Endothelial cell of umbilical vein (primary cell): ENCODE measurements around the gene DNAJC7. TPM values are rescaled to one million over a fixed set of nuclear protein-coding genes. Genes with fewer than 3 reads are reported as not detected.
"Not testable (repeated sequence)": the region's sequence is repeated elsewhere in the genome, so short reads cannot be mapped to it uniquely, and the experiment has no call there.

Source experiments
- BruUV-seq: library from RNA; stranded (reverse); fragments of 400-500 nt; replicated peaks from 2 replicates; lab custom pipeline; 2021; lab: Mats Ljungman, UMichigan
- CTCF ChIA-PET: fragments of 300-600, 350-600 bp; sonication (Branson Sonifier 250); formaldehyde crosslinking; loops from one replicate; lab custom pipeline; 2021; ENCODE audit warnings: antibody characterized with exemption, inconsistent platforms; lab: Charles Lee
- POLR2A ChIA-PET: fragments of 300-600, 350-600 bp; sonication (Branson Sonifier 250); formaldehyde crosslinking; loops from one replicate; lab custom pipeline; 2021; ENCODE audit warnings: antibody characterized with exemption, inconsistent platforms; lab: Charles Lee
- DNase-seq: peaks from one replicate; pipeline ENCODE4 v3.0.0-alpha.2; 2011; ENCODE audit warnings: low read depth, low spot score
- FAIRE-seq: peaks from 2 replicates; lab custom pipeline; 2011; peaks lifted over from hg19 to GRCh38; lab: Jason Lieb, UNC
- H2AFZ ChIP-seq: 2 replicates; pipeline ENCODE4 v1.6.0; 2012; ENCODE audit warnings: low read depth, low read length, control low read depth, inconsistent platforms
- H3K27ac ChIP-seq: 2 replicates; pipeline ENCODE4 v1.5.1; 2011; ENCODE audit warnings: low read depth, mild to moderate bottlenecking, control low read depth, low read length, moderate library complexity; ENCODE audit not compliant: insufficient read depth
- H3K27me3 ChIP-seq, 2 experiments: 2 replicates each; pipeline versions ENCODE4 v1.6.0 to v1.6.1; 2011; ENCODE audit warnings: low read length in 2 of 2, mixed read lengths in 1 of 2; ENCODE audit not compliant: control insufficient read depth in 2 of 2, insufficient read depth in 2 of 2
- H3K36me3 ChIP-seq, 2 experiments: 2 replicates in 1 of 2; 3 replicates in 1 of 2; pipeline ENCODE4 v1.5.1; 2011; ENCODE audit warnings: low read length in 2 of 2, mild to moderate bottlenecking in 1 of 2, moderate library complexity in 1 of 2; ENCODE audit not compliant: control insufficient read depth in 2 of 2, insufficient read depth in 2 of 2; ENCODE audit errors: extremely low read depth in 1 of 2
- H3K4me1 ChIP-seq: 3 replicates; pipeline ENCODE4 v1.5.1; 2011; ENCODE audit warnings: mild to moderate bottlenecking, low read length; ENCODE audit not compliant: control insufficient read depth, insufficient read depth; ENCODE audit errors: extremely low read depth
- H3K4me2 ChIP-seq: 2 replicates; pipeline ENCODE4 v1.6.1; 2011; ENCODE audit warnings: low read length, control low read depth, mixed read lengths; ENCODE audit not compliant: insufficient read depth
- H3K4me3 ChIP-seq, 3 experiments: fragments of 200-600 bp in 1 of 3; sonication (generic), shearing (Covaris generic) in 1 of 3; replicated peaks in 1 of 3; 2 replicates each; pipeline ENCODE4 v1.5.1; 2011 to 2016; ENCODE audit warnings: control low read depth in 3 of 3, low read length in 3 of 3, mild to moderate bottlenecking in 2 of 3, inconsistent platforms in 1 of 3, low read depth in 1 of 3, moderate library complexity in 1 of 3; ENCODE audit not compliant: insufficient read depth in 1 of 3
- H3K79me2 ChIP-seq: 2 replicates; pipeline ENCODE4 v1.6.0; 2012; ENCODE audit warnings: low read length, inconsistent platforms; ENCODE audit not compliant: control insufficient read depth, insufficient read depth
- H3K9ac ChIP-seq: replicated peaks from 2 replicates; pipeline ENCODE3; 2011; ENCODE audit warnings: low read length, control low read depth; ENCODE audit not compliant: insufficient read depth; ENCODE audit errors: extremely low read depth
- H3K9me1 ChIP-seq: replicated peaks from 3 replicates; pipeline ENCODE4 v1.6.0; 2011; ENCODE audit warnings: mild to moderate bottlenecking, low read length; ENCODE audit not compliant: control insufficient read depth, insufficient read depth; ENCODE audit errors: extremely low read depth
- H3K9me3 ChIP-seq: replicated peaks from 2 replicates; pipeline ENCODE4 v1.5.1; 2012; ENCODE audit warnings: low read length, inconsistent platforms; ENCODE audit not compliant: control insufficient read depth, insufficient read depth
- H4K20me1 ChIP-seq: replicated peaks from 2 replicates; pipeline ENCODE3; 2011; ENCODE audit warnings: mild to moderate bottlenecking, low read length; ENCODE audit not compliant: control insufficient read depth, insufficient read depth; ENCODE audit errors: extremely low read depth
- EZH2 ChIP-seq: IDR thresholded peaks from 2 replicates; pipeline ENCODE4 v1.6.1; 2012; ENCODE audit warnings: borderline replicate concordance, low read depth, mild to moderate bottlenecking, moderate library complexity, low read length, inconsistent platforms; ENCODE audit not compliant: severe bottlenecking
- FOS ChIP-seq: IDR thresholded peaks from 2 replicates; pipeline ENCODE4 v1.6.1; 2011; ENCODE audit warnings: mild to moderate bottlenecking, low read length, moderate library complexity, borderline replicate concordance; ENCODE audit not compliant: insufficient read depth
- GATA2 ChIP-seq: IDR thresholded peaks from 2 replicates; pipeline ENCODE4 v1.7.0; 2011; ENCODE audit warnings: low read depth, mild to moderate bottlenecking, moderate library complexity, mixed read lengths, low read length; ENCODE audit not compliant: insufficient read length, insufficient read depth
- JUN ChIP-seq: IDR thresholded peaks from 2 replicates; pipeline ENCODE4 v1.6.1; 2011; ENCODE audit warnings: borderline replicate concordance, low read depth; ENCODE audit not compliant: insufficient read length, insufficient read depth
- MYC ChIP-seq: IDR thresholded peaks from one replicate; pipeline ENCODE4 v1.6.1; 2011; ENCODE audit warnings: mild to moderate bottlenecking, low read depth, low read length
- POLR2A ChIP-seq: IDR thresholded peaks from 2 replicates; pipeline ENCODE4 v1.6.1; 2012; ENCODE audit warnings: low read depth, mild to moderate bottlenecking, control low read depth, low read length
- POLR2AphosphoS5 ChIP-seq: IDR thresholded peaks from 2 replicates; pipeline ENCODE4 v1.6.1; 2012; ENCODE audit warnings: low read depth, mild to moderate bottlenecking, control low read depth, low read length, moderate library complexity; ENCODE audit not compliant: insufficient read depth
- dilution Hi-C: fragments of 300-500 bp; cut with MboI; formaldehyde crosslinking; loops from one replicate; pipeline ENCODE4 v1.15.0; 2019; ENCODE audit warnings: low sequenced_read_pairs; ENCODE audit not compliant: extremely low pct_ligation_motif_present
- intact Hi-C: fragments of 100-400 bp; cut with micrococcal nuclease; formaldehyde crosslinking; loops from one replicate; pipeline ENCODE4 v1.10.0; 2022
- polyA plus RNA-seq, 4 experiments: library from polyadenylated mRNA; depleted of rRNA in 3 of 4; stranded (reverse) in 3 of 4; unstranded in 1 of 4; fragments of >200 nt; gene quantifications; 2 replicates each; pipeline versions ENCODE4 v1.2.1 to v1.2.3, GENCODE V29; 2011 to 2012; ENCODE audit warnings: missing spikeins in 1 of 4
- total RNA-seq: library from RNA; stranded (reverse); gene quantifications from 2 replicates; pipeline ENCODE4 v1.2.3, GENCODE V29; 2021
- TF ChIP-seq, protein P1 (sequence below), 2 donors: IDR thresholded peaks; 1 replicate in 1 of 2; 2 replicates in 1 of 2; pipeline ENCODE4 v1.5.1; 2011; ENCODE audit warnings: low read length in 2 of 2, mild to moderate bottlenecking in 2 of 2, moderate library complexity in 2 of 2, control low read depth in 1 of 2, inconsistent platforms in 1 of 2, low read depth in 1 of 2; ENCODE audit not compliant: insufficient read depth in 1 of 2; ENCODE audit errors: extremely low read depth in 1 of 2
- TF ChIP-seq, protein P2 (sequence below): IDR thresholded peaks from 2 replicates; pipeline ENCODE4 v1.6.1; 2011; ENCODE audit not compliant: insufficient read depth, insufficient read length

DNAJC7 gene
- total and polyA plus RNA-seq, 2 donors (not counting 3 experiments of a cell fraction or from before 2014, with no cell fraction given) = 19.8 to 111 TPM

DNA sequence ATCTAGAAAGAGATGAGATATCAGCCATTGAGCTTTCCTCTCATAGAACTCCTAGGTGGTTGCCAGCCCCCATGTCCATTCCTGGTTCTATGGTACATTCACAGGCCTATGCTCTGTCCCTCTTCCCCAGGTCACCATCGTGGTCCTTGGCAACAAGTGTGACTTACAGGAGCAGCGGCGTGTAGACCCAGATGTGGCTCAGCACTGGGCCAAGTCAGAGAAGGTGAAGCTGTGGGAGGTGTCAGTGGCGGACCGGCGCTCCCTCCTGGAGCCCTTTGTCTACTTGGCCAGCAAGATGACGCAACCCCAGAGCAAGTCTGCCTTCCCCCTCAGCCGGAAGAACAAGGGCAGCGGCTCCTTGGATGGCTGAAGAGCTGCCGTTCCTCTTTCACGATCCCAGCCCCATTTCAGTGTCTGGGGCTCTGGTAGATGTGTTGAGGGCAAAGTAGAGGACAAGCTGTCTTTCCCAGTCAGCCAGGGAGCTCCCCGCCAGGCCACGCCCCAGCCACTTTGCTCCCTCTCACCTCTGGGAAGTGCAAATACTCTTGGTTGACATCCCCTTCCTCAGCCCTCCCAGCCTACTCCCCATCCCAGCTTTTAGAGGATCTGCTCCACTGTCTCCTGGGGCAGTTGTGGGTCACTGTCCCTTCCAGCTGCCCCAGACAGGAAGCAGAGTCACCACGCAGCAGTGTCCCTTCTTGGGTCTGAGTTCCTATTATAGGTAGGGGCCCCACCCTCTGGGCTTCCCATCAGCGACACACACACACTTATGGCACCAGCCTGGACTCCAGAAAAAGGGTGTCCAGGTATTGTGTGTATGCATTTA lies 6.5 kb upstream of the DNAJC7 start:
- Histone ChIP-seq H3K4me1 (peaks cover 26% of the 10 kb centered on the region), H3K27me3 (no peaks in the 10 kb centered on the region), H3K36me3 (peaks cover 3 to 16% of the 10 kb centered on the region in 2 experiments), H3K27ac (peak overlapping the region; percentile 67), H3K9me3 (no peaks in the 10 kb centered on the region), H4K20me1 (no peaks in the 10 kb centered on the region), H3K9me1 (no peaks in the 10 kb centered on the region), H3K9ac (no peak overlapping the region), H3K4me2 (no peak overlapping the region), H3K79me2 (peaks cover 16% of the 10 kb centered on the region), H2AFZ (no peak overlapping the region), H3K4me3 (no peak overlapping the region)
- intact Hi-C loops = loop anchor here (1.0 to 10.0 kb wide), 3 partner anchors 89 to 501 kb away; partner anchors contain the start of genes DHX58 and KCNH4
- CTCF ChIA-PET = interaction anchor here (0.8 to 6.3 kb wide), 5 partner anchors 10 to 77 kb away, joined by 3 to 40 read pairs (median 5); partner anchors contain the start of genes CNP and ZNF385C
- POLR2A ChIA-PET = no interaction called here
- DNase-seq (no peak), FAIRE-seq (peak; percentile 59)
- dilution Hi-C loops = no loop called here
- TF ChIP-seq POLR2A (no peak), JUN (no peak), POLR2AphosphoS5 (no peak), FOS (no peak), EZH2 (no peak), MYC (no peak), GATA2 (no peak)
- TF ChIP-seq, protein P1, sequence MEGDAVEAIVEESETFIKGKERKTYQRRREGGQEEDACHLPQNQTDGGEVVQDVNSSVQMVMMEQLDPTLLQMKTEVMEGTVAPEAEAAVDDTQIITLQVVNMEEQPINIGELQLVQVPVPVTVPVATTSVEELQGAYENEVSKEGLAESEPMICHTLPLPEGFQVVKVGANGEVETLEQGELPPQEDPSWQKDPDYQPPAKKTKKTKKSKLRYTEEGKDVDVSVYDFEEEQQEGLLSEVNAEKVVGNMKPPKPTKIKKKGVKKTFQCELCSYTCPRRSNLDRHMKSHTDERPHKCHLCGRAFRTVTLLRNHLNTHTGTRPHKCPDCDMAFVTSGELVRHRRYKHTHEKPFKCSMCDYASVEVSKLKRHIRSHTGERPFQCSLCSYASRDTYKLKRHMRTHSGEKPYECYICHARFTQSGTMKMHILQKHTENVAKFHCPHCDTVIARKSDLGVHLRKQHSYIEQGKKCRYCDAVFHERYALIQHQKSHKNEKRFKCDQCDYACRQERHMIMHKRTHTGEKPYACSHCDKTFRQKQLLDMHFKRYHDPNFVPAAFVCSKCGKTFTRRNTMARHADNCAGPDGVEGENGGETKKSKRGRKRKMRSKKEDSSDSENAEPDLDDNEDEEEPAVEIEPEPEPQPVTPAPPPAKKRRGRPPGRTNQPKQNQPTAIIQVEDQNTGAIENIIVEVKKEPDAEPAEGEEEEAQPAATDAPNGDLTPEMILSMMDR (IDR thresholded peaks at IDR 0.05; ENCODE audit: extremely low read depth in 1 of 2, insufficient read depth in 1 of 2, low read depth in 1 of 2, low read length in 2 of 2) = no peak
- TF ChIP-seq, protein P2, sequence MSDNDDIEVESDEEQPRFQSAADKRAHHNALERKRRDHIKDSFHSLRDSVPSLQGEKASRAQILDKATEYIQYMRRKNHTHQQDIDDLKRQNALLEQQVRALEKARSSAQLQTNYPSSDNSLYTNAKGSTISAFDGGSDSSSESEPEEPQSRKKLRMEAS = no peak
- no TSS peak for BruUV-seq

DNA sequence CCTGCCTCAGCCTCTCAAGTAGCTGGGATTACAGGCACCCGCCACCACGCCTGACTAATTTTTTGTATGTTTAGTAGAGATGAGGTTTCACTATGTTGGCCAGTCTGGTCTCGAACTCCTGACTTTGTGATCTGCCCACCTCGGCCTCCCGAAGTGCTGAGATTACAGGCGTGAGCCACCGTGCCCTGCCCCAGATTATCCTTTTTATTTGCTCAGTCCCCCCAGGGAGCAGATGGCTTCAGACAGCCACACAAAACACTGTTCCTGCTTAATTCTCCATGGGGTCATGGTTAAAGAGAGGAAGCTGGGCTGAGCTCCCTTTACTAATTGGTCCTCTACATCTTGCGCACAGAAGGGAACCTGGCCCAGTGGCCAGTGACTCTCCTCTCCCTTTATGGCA lies 3.6 kb upstream of the DNAJC7 start:
- H3K9ac ChIP-seq, BruUV-seq, H2AFZ ChIP-seq, H3K27me3 ChIP-seq, DNase-seq, H3K27ac ChIP-seq, dilution Hi-C loops, H4K20me1 ChIP-seq, H3K9me1 ChIP-seq, H3K9me3 ChIP-seq, POLR2A ChIA-PET: not testable (repeated sequence)
- peaks cover 30% of the 10 kb centered on the region for H3K79me2 ChIP-seq
- peak overlapping the region; percentile 90 for H3K4me2 ChIP-seq
- peak; percentile 42 for FAIRE-seq
- peaks cover 3 to 16% of the 10 kb centered on the region in 2 experiments for H3K36me3 ChIP-seq
- CTCF ChIA-PET = interaction anchor here (0.9 to 1.9 kb wide), 8 partner anchors 13 to 161 kb away, joined by 3 to 13 read pairs (median 5); no protein-coding TSS in a partner anchor
- peaks cover 33% of the 10 kb centered on the region for H3K4me1 ChIP-seq
- intact Hi-C loops = loop anchor here (10.0 kb wide), 1 partner anchor 504 kb away; no protein-coding TSS in a partner anchor
- H3K4me3 ChIP-seq = peak overlapping the region in 2 of 3 experiments; percentile 89 to 96
